Measurements from ENCODE around the gene MRPL42. TPM values are rescaled to one million over a fixed set of nuclear protein-coding genes. Genes with fewer than 3 reads are reported as not detected.
"Not testable (repeated sequence)": the region's sequence is repeated elsewhere in the genome, so short reads cannot be mapped to it uniquely, and the experiment has no call there.

Gene MRPL42
- total RNA-seq, 3 donors from 2014 or later (not counting 1 experiment from before 2014, with no cell fraction given): 36.4 to 42.7 (median 37.1) TPM

GRCh38 chr12:93427779-93428564, 39.3 kb upstream of the MRPL42 start:
- 91% methylated on average over 4 of the region's 5 CpGs for WGBS (ENCODE audit: insufficient coverage)
- Mint-ChIP-seq H3K4me3 (no peak overlapping the region), H3K9me3 (no peaks in the 10 kb centered on the region), H3K27ac (peak overlapping the region; percentile 58 to 72), H3K27me3 (ENCODE audit: low read depth in 2 of 2) (no peaks in the 10 kb centered on the region), H3K4me1 (peaks cover 80 to 87% of the 10 kb centered on the region in 2 donors), H3K36me3 (no peaks in the 10 kb centered on the region)
- Histone ChIP-seq H3K4me3 (ENCODE audit: low read length) (no peak overlapping the region), H3K27me3 (ENCODE audit: control insufficient read depth, insufficient read depth, low read length) (no peaks in the 10 kb centered on the region), H3K4me1 (ENCODE audit: control insufficient read depth, insufficient read depth, low read length) (peaks cover 12% of the 10 kb centered on the region), H3K36me3 (ENCODE audit: control insufficient read depth, insufficient read depth, low read length) (no peaks in the 10 kb centered on the region), H3K27ac (ENCODE audit: low read length) (no peak overlapping the region), H3K9me3 (ENCODE audit: control insufficient read depth, insufficient read depth, low read length) (no peaks in the 10 kb centered on the region)
- TF ChIP-seq CTCF (IDR thresholded peaks at IDR 0.05): no peak
- ATAC-seq (no peak), DNase-seq (no peak)
- intact Hi-C loops (cut with micrococcal nuclease): no loop called here

GRCh38 chr12:93429448-93429847, 37.9 kb upstream of the MRPL42 start:
- Mint-ChIP-seq H3K9me3 (no peaks in the 10 kb centered on the region), H3K4me3 (no peak overlapping the region), H3K27ac (no peak overlapping the region), H3K36me3 (no peaks in the 10 kb centered on the region), H3K4me1 (peaks cover 82 to 87% of the 10 kb centered on the region in 2 donors), H3K27me3 (ENCODE audit: low read depth in 2 of 2) (no peaks in the 10 kb centered on the region)
- DNase-seq: no peak
- no peak overlapping the region for H3K4me3 ChIP-seq (ENCODE audit: low read length)
- H3K4me1 ChIP-seq (ENCODE audit: control insufficient read depth, insufficient read depth, low read length): peaks cover 12% of the 10 kb centered on the region
- TF ChIP-seq CTCF (IDR thresholded peaks at IDR 0.05): no peak
- H3K36me3 ChIP-seq (ENCODE audit: control insufficient read depth, insufficient read depth, low read length): no peaks in the 10 kb centered on the region
- no peak overlapping the region for H3K27ac ChIP-seq (ENCODE audit: low read length)
- H3K27me3 ChIP-seq (ENCODE audit: control insufficient read depth, insufficient read depth, low read length): no peaks in the 10 kb centered on the region
- WGBS (ENCODE audit: insufficient coverage): 83% methylated on average over 1 of the region's 1 CpG
- ATAC-seq: no peak
- no peaks in the 10 kb centered on the region for H3K9me3 ChIP-seq (ENCODE audit: control insufficient read depth, insufficient read depth, low read length)
- intact Hi-C loops (cut with micrococcal nuclease): no loop called here

DNA sequence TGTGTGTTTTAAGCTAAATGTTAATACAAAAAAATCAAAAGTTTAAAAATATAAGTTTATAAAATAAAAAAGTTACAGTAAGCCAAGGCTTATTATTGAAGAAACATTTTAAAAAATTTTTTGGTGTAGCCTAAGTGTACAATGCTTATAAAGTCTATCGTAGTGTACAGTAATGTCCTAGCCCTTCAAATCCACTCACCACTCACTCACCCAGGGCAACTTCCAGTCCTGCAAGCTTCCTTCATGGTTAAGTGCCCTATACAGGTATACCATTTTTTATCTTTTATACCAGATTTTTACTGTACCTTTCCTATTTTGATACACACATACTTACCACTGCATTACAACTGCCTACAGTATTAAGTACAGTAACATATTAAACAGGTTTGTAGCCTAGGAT, 37.5 kb upstream of the MRPL42 start:
- 91% methylated on average over 1 of the region's 1 CpG for WGBS (ENCODE audit: insufficient coverage)
- no peak for DNase-seq
- intact Hi-C loops (cut with micrococcal nuclease): no loop called here
- Histone ChIP-seq H3K27me3 (ENCODE audit: control insufficient read depth, insufficient read depth, low read length) (no peaks in the 10 kb centered on the region), H3K4me3 (ENCODE audit: low read length) (no peak overlapping the region), H3K27ac (ENCODE audit: low read length) (no peak overlapping the region), H3K36me3 (ENCODE audit: control insufficient read depth, insufficient read depth, low read length) (no peaks in the 10 kb centered on the region), H3K4me1 (ENCODE audit: control insufficient read depth, insufficient read depth, low read length) (peaks cover 14% of the 10 kb centered on the region), H3K9me3 (ENCODE audit: control insufficient read depth, insufficient read depth, low read length) (no peaks in the 10 kb centered on the region)
- H3K36me3 Mint-ChIP-seq: no peaks in the 10 kb centered on the region
- no peaks in the 10 kb centered on the region for H3K27me3 Mint-ChIP-seq (ENCODE audit: low read depth in 2 of 2)
- H3K4me3 Mint-ChIP-seq: no peak overlapping the region
- no peak for ATAC-seq
- H3K27ac Mint-ChIP-seq: peak overlapping the region in 1 of 2 donors; percentile 20
- TF ChIP-seq CTCF (IDR thresholded peaks at IDR 0.05): no peak
- H3K4me1 Mint-ChIP-seq: peaks cover 80 to 87% of the 10 kb centered on the region in 2 donors
- H3K9me3 Mint-ChIP-seq: no peaks in the 10 kb centered on the region

GRCh38 chr12:93430280-93430679, 37.0 kb upstream of the MRPL42 start:
- H3K36me3 ChIP-seq (ENCODE audit: control insufficient read depth, insufficient read depth, low read length): no peaks in the 10 kb centered on the region
- DNase-seq (no peak), ATAC-seq (no peak)
- H3K4me3 ChIP-seq (ENCODE audit: low read length): no peak overlapping the region
- peaks cover 79 to 83% of the 10 kb centered on the region in 2 donors for H3K4me1 Mint-ChIP-seq
- H3K4me3 Mint-ChIP-seq: no peak overlapping the region
- no peaks in the 10 kb centered on the region for H3K9me3 Mint-ChIP-seq
- no peaks in the 10 kb centered on the region for H3K27me3 ChIP-seq (ENCODE audit: control insufficient read depth, insufficient read depth, low read length)
- peaks cover 18% of the 10 kb centered on the region for H3K4me1 ChIP-seq (ENCODE audit: control insufficient read depth, insufficient read depth, low read length)
- no peak overlapping the region for H3K27ac ChIP-seq (ENCODE audit: low read length)
- no peak for TF ChIP-seq CTCF (IDR thresholded peaks at IDR 0.05)
- intact Hi-C loops (cut with micrococcal nuclease): no loop called here
- H3K9me3 ChIP-seq (ENCODE audit: control insufficient read depth, insufficient read depth, low read length): no peaks in the 10 kb centered on the region
- H3K27me3 Mint-ChIP-seq (ENCODE audit: low read depth in 2 of 2): no peaks in the 10 kb centered on the region
- WGBS (ENCODE audit: insufficient coverage): 92% methylated on average over 3 of the region's 4 CpGs
- peak overlapping the region in 1 of 2 donors; percentile 20 for H3K27ac Mint-ChIP-seq
- H3K36me3 Mint-ChIP-seq: no peaks in the 10 kb centered on the region

GRCh38 chr12:93432031-93432430, 35.3 kb upstream of the MRPL42 start:
- WGBS (ENCODE audit: insufficient coverage): 89% methylated on average over 5 of the region's 6 CpGs
- H3K9me3 ChIP-seq (ENCODE audit: control insufficient read depth, insufficient read depth, low read length); H3K27me3 Mint-ChIP-seq (ENCODE audit: low read depth in 2 of 2); H3K36me3 ChIP-seq (ENCODE audit: control insufficient read depth, insufficient read depth, low read length); H3K27ac ChIP-seq (ENCODE audit: low read length); ATAC-seq; H3K4me3 Mint-ChIP-seq; H3K27me3 ChIP-seq (ENCODE audit: control insufficient read depth, insufficient read depth, low read length); H3K36me3 Mint-ChIP-seq; DNase-seq; H3K9me3 Mint-ChIP-seq; H3K4me3 ChIP-seq (ENCODE audit: low read length); intact Hi-C loops (cut with micrococcal nuclease): not testable (repeated sequence)
- peaks cover 21% of the 10 kb centered on the region for H3K4me1 ChIP-seq (ENCODE audit: control insufficient read depth, insufficient read depth, low read length)
- Mint-ChIP-seq H3K4me1 (peaks cover 76 to 79% of the 10 kb centered on the region in 2 donors), H3K27ac (peak overlapping the region; percentile 15 to 41)
